Skin of body (tissue), 2 donors: ENCODE data around the gene DUSP9. TPM values are rescaled to one million over a fixed set of nuclear protein-coding genes. Genes with fewer than 3 reads are reported as not detected.

ENCODE experiments used
- DNase-seq: peaks from one replicate; lab custom pipeline; 2025; lab: John Stamatoyannopoulos, UW
- total RNA-seq: library from RNA; depleted of rRNA; stranded (reverse); fragments of >200 nt; gene quantifications from one replicate; pipeline ENCODE4 v1.2.3, GENCODE V29; 2014

DUSP9 gene
- total RNA-seq, 1 donor from 2014 or later, result 0.10 TPM

- no peak for DNase-seq
Measured at GRCh38 chrX:153647461-153648357, 706 bp downstream of the DUSP9 start.

- no peak for DNase-seq
Measured at GRCh38 chrX:153648358-153649177, 1.6 kb downstream of the DUSP9 start.

DNA sequence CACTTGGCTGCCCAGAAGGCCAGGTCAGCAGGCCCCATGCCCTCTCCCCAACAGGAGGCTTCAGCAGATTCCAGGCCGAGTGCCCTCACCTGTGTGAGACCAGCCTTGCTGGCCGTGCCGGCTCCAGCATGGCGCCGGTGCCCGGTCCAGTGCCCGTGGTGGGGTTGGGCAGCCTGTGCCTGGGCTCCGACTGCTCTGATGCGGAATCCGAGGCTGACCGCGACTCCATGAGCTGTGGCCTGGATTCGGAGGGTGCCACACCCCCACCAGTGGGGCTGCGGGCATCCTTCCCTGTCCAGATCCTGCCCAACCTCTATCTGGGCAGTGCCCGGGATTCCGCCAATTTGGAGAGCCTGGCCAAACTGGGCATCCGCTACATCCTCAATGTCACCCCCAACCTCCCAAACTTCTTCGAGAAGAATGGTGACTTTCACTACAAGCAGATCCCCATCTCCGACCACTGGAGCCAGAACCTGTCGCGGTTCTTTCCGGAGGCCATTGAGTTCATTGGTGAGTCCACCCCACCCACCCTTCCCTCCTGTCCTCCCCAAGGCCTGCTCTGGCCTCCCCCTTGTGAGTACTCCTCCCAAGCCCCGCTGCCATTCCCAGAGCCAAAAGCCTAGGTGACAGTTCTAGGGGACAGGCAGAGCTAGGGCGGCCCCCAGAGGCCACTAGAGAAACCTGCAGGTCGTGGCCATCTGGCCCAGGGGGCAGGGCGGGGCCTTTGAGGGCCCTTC, 2.3 kb downstream of the DUSP9 start:
- DNase-seq, result no peak

DNA sequence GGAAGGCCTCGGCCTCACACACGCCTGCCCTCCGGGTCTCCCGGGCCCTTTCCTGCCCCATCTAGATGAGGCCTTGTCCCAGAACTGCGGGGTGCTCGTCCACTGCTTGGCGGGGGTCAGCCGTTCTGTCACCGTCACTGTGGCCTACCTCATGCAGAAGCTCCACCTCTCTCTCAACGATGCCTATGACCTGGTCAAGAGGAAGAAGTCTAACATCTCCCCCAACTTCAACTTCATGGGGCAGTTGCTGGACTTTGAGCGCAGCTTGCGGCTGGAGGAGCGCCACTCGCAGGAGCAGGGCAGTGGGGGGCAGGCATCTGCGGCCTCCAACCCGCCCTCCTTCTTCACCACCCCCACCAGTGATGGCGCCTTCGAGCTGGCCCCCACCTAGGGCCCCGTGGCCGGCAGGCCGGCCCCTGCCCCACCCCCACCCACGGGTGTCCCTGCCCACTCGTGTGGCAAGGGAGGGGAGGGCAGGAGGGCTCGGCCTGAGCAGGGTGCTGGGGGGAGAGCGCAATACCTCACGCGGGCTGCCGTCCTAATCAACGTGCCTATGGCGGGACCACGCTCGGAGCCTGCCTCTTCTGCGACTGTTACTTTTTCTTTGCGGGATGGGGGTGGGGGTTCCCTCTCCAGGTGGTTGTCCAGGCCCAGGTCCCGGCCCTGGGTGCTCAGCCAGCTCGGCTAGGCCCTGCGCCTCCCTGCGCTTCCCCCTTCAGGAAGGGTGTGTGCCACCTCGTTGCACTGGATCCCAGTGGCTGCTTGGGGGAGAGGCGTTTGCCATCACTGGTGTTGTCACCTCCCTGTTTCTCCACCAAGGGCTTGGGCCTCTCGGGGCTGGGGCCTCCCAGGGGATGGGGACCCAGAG, 3.1 kb downstream of the DUSP9 start:
- DNase-seq, result no peak

GRCh38 chrX:153650959-153651358, 4.0 kb downstream of the DUSP9 start:
- DNase-seq, result no peak

DNA sequence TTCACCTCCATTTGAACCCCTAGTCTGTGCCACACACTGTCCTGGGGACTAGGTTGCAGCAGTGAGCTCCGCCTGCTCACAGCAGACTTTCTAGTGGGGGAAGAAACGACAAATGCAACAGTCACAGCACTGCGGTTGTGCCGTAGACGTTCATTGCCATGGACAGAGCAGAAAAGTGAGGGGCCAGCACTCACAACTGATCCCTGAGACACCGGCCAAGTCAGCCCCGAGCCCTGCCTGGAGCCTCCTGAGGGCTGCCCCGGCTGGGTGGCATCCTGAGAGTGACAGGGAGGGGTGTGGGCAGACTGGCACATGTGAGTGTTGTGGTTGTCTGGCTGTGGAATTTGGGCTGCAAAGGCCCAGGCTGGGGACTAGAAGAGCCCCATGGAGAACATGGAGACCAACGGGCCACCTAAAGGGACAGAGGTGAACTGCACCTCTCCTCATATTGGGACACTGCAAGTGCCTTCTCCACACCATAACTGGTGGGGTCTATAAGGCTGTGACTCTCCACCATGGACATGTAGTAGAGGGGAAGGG, 4.6 kb downstream of the DUSP9 start:
- no peak for DNase-seq

DNA sequence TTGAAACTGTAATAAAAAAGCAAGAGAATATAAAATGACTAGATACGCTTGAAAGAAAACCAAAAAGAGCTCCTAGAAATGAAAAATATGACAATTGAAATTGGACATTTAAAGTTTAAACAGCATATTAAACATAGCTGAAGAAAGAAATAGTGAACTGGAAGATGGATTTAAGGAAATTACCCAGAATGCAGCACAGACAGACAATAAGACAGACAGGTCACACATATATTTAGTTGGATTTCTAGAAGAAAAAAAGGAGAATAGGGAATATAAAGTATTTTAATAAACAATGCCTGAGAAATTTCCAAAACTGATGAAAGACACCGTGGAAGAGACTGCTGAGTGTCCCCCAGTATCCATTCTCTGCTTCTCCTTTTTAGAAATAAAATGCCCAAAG, 6.6 kb downstream of the DUSP9 start:
- DNase-seq, result no peak

GRCh38 chrX:153657161-153657560, 10.2 kb downstream of the DUSP9 start:
- DNase-seq, result no peak

GRCh38 chrX:153659268-153659667, 12.3 kb downstream of the DUSP9 start:
- no peak for DNase-seq

GRCh38 chrX:153662266-153662665, 15.3 kb downstream of the DUSP9 start:
- DNase-seq, result no peak

DNA sequence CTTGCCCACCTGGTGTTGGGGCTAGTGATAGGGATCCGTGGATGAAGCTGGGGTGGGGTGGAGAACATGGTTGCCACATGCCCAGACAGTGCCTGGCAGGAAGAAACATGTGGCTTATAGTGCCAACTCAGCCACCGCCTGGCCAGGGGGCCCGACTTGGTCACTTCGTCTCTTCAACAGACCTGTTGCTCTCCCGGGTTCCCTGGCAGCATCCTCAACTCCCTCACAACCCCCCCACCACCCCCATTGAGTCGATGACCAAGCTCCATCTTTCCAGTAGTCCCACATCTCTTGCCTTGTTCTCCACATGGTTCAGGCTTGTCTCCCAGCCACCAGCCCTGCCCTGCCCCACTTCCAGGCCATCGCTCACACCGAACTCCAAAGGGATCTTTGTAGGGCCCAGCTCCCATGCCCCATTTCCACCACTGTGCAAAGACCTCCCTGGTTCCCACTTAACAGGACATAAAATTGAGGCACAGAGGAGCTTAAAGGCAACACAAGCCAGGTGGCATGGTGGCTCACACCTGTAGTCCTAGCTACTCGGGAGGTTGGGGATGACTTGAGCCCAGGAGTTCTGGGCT, 18.8 kb downstream of the DUSP9 start:
- DNase-seq, result no peak

DNA sequence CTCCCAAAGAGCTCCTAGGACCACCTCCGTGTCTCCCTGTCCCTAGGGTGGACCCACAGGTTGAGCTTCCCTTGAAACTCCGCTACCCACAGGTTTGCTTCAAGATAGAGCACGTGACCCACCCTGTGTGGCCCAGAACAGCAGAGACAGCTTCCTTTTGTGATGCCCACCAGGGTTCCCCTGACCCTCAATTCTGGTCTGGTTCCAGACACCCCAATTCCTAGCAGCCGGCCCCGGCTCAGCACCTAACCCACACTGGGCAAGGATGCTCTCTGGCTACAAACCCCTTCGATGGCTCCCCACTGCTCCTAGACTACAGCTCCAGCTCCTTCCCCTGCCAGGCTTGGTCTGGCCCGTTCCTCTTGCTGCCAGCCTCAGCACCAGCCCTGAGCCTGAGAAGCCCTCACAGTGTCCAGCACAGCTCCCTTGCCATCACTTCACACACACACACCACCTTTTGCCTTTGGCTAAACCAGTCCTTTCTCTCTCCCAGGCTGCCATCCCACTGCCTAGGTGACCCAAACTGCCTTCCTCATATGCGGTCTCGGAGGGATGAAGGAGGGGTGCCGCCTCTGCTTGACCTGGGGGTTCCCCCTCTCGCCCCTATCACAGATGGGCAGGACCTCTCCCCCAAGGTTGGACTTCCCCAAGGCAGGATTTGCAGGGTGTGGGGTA, 20.4 kb downstream of the DUSP9 start:
- no peak for DNase-seq

DNA sequence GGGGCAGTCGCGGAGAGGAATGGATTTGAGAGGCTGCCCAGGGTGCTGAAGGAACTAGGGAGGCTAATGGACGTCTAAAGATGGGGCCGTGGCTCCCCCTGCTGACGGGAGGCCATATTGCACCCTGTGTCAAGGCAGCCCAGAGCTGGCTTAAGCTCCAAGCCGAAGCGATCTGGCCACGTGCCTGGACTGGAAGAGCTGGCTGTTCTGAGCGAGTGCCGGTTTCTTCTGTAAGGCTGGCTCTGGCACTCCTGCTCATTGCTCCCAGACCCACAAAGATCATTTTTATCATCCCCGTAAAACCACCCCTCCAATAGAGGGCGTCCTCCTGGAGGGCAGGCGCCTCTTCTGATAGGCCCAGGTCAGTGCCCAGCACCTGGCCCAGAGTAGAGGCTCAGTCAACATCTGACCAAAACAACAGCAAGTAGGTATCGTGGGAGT, 21.0 kb downstream of the DUSP9 start:
- DNase-seq, result peak; percentile 36

DNA sequence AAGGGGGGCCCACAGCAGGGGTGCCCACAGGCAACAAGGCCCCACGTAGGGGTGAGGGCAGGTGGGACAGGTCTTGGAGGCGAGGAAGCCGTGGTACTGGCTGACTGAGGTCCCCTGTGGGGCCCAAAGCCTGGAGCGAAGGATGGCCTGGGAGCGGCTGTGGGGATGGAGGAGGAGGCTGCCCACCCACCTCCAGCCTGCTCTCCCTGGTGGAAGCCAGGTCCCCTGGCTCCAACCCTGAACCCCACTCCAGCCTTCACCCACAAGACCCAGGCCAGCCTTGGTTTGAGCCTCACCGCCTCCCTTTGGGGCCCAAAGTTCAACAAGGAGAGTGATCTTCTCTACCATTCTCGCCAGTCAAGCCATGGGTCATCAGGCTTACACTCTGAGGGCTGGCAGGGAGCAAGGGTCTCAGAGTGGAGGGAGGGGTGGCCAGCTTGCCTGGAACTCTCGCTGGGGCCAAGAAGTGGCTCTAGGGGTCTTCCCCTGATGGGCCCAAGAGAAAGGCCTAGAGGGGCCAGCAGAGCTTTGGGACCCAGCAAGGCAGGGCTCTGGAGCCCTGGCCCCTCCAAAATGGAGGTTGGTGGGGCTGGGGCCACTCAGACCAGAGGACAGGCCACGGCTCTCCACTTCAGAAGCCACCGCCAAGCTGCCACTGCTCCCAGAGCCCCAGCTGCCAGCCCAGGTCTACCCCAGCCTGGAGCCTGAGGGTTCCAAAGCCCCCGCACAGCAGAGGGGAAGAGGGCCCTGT, 21.6 kb downstream of the DUSP9 start:
- no peak for DNase-seq

GRCh38 chrX:153669174-153669890, 22.3 kb downstream of the DUSP9 start:
- no peak for DNase-seq

- no peak for DNase-seq
Measured at GRCh38 chrX:153669901-153670731, 23.1 kb downstream of the DUSP9 start.
